Measurements from ENCODE around the gene PPIE.
"Not testable (repeated sequence)": the region's sequence is repeated elsewhere in the genome, so short reads cannot be mapped to it uniquely, and the experiment has no call there.

The PPIE gene

DNA sequence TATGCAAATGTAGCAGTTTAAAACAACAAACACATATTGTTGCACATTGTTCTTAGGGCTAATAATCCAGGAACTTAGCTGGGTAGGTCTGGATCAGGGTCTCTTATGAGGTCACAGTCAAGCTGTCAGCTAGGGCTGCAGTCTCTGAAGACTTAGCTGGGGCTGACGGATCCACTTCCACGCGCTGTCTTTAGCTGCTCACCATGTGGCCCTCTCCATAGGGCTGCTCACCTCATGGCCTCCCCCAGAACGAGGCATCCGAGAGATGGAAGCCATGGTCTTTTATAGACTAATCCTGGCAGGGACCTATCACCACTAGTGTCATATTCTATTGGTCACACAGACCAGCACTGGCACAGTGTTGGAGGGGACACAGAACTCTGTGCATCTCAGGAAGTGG lies 41.1 kb downstream of the PPIE start:
- no peak for DNase-seq

DNA sequence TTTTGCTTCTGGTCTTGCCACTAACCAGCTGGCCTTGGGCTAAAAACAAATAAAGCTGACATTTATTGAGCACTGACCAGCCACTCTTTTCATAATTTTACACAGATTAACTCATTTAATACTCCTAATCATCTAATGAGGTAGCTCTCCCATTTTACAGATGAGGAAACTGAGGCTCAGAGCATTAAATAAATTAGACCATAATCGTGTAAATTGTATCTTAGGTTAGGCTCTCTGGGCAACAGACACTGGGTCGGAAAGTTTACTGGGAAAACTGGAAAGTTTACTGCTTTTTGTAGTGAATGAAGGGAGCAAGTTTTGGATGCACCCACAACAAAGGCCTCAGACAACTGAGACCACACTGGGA lies 42.6 kb downstream of the PPIE start:
- DNase-seq = no peak

DNA sequence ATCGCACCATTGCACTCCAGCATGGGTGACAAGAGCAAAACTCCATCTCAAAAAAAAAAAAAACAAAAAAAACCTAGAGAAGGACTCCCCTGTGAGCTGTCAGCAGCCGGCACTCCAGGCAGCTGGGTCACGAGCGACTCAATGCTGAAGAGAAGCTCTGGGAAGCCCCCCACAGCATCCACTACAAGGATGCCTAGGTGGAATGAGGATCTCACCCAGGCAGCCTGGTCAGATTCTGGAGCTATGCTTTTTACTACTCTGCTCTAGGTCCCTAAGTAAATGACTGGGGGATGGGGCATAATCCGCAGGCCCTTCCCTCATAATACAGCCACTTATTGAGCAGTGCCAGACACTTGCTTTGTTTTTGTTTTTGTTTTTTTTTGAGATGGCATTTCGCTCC lies 43.4 kb downstream of the PPIE start:
- no peak for DNase-seq

DNA sequence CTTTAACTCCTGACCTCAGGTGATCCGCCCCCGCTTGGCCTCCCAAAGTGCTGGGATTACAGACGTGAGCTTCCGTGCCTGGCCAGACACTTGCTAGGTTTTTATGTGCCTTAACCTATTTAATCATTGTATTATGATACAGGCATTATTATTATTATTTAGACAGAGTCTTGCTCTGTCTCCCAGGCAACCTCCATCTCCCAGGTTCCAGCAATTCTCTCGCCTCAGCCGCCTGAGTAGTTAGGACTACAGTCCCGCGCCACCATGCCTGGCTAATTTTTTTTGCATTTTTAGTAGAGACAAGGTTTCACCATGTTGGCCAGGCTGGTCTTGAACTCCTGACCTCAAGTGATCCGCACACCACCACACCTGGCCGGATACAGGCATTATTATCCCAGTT lies 44.0 kb downstream of the PPIE start:
- not testable (repeated sequence) for DNase-seq

DNA sequence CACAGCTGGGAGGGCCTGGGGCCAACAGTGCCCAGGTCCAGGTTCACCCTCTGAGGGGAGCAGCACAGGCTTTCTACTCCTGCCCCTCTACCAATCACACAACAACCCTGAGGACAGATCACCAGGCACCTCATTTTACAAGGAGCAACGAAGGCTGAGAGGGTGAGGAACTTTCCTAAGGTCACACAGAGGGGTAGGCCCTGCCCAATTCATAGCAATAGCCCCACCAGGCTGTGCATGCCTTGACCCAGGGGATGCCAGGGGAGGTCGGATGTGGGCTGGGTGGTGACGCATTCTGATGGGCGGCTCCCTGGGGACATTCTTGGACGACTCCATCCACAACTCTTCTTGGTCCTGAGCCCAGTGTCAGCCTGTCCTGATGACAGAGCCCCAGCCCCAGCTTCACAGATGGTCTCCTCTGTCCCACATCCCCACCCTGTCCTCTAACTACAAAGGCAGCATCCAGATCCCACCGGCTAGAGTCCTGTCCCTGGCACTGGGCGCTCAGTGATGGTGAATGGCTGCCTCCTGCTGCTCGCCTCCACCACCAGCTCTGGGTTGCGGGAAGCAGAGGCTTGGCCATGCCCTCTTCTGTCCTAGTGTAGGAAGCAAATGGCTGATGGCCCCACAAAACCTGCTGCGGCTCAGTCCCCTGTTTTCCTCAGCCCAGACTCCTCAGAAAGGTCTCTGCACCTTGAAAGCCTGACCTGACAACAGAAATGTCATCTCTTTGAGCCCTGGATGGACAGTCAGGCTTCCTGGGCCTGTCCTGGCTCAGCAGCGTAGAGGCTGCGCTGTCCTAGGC lies 47.8 kb downstream of the PPIE start:
- DNase-seq = not testable (repeated sequence)

DNA sequence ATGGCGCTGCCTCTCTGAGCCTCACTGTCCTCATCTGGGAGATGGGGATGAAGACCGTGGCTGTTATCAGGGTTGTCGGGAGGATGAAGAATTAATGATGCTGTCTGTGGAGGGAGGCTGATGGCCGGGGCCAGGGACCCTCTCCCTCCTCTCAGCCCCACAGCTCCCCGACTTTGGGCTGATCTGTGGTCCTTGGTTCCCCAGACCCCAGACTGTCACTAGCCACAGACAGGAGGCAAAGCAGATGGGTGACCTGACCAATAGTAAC lies 48.4 kb downstream of the PPIE start:
- not testable (repeated sequence) for DNase-seq

DNA sequence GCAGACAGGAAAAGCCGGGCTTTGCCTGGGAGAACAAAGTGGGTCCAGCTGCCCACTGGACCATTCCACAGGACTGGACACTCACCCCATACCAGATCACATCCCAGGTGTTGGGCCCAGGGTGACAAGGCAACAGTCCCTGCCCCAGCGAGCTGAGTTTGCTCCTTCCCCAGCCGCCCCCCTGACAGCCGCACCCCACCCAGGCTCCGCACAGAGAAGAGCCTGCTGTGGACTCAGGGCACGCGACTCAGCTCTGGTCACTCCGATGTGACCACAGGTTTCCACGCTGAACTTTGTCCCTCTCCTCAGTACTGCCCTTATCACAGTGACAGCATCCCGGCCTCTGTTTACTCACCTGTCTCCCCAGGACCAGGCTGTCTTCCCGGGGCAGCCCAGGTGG lies 48.8 kb downstream of the PPIE start:
- no peak for DNase-seq

DNA sequence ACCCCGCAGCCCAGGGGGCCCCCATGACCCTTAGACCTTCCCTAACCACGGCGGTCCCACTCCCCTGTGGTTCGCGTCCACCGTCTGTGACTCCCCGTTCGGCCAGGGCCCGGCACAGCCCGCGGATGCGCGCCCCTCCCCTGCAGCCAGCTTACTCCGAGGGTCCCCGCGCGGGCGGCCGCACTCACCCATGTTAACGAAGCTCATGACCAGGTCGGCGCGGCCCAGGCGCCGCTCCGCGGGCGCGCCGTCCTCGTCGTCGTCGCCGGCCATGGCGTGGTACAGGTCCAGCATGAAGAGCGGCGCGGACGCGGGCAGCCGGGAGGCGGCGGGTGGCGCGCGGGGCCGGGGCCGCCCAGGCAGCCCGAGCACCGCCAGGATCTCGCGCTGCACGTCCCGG lies 49.3 kb downstream of the PPIE start:
- DNase-seq = not testable (repeated sequence)

DNA sequence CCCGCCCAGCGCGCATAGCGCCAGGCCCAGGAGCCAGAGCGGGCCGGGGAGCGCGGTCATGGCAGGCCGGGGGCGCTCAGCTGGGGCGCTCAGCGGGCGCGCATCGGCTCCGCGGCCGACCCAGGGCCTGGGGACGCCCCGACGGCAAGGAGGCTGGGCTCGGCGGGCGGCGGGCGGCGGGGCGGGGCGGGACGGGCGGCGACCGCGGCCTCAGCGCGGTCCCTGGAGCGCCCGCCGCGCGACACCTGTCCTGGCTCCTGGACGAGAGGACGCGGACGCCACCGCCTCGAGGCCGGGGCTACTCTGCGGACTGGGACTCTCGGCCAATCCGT lies 49.7 kb downstream of the PPIE start:
- DNase-seq = no peak

DNA sequence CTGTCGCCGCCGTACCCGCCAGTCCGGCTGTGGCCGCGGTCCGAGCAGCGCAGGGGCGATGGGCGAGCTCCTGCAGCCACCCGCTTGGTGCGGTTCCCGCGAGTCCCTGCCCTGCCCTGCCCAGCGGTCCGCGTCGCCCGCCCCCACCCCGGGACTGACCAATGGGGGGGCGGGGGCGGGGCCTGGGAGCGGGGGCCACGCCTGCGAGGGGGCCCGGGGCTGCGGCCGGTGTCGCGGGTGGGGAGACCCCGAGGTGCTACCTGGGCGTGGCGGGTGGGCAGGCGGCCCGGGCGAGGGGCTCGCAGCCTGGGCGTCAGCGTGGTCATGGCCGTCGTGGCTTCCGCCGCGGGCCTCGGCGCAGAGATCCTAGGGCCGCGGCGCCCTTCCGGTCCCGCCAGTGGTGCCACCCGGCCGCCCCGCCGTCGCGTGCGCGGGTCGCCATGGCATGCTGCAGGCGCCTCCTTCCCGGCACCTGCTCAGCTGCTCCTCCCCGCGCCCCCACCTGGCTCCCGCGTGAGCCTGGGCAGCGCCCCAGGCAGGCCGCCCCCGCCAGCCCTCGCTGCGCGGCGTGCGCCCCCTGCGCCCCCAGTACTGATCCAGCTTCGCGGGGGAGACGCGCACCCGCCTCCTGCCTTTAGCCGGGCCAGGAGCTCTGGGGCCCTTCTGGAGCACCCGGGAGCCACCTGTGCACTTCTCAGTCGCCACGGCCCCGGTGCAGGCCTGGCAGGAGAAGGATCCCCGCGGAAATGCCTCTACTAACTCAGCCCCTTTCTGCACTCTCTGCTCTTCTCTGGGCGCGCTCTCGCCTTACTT lies 50.3 kb downstream of the PPIE start, which contains the start of gene BMP8B:
Gene BMP8B, minus strand, starts transcription at position 108 of the 813 bp plus-strand sequence. CDS start 380 bp downstream, outside the sequence.
- peak; percentile 17 to 52 for DNase-seq

DNA sequence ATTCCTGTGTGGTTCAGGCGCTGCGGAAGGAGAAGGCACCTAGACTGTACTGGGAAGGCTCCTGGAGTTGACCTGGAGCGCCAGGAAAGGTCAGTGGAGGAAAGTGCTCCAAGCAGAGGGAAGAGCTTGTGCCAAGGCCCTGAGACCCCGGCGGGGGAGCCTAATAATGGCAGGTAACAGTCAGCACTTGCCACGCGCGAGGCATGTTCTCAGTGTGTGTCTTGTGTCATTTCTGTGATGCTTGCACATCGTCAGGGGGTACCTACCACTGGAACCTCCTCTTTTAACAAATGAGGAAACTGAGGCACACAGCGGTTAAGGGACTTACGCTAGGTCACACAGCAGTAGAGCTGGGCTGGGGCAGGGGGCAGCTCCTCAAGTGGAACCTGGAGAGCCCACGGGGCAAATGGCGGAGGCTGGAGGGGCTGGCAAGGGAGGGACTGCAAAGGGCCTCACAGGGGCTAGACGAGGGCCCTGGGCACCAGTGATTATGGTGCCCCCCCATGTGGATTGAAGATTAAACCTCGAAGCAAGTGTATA lies 51.0 kb downstream of the PPIE start:
- no peak for DNase-seq

DNA sequence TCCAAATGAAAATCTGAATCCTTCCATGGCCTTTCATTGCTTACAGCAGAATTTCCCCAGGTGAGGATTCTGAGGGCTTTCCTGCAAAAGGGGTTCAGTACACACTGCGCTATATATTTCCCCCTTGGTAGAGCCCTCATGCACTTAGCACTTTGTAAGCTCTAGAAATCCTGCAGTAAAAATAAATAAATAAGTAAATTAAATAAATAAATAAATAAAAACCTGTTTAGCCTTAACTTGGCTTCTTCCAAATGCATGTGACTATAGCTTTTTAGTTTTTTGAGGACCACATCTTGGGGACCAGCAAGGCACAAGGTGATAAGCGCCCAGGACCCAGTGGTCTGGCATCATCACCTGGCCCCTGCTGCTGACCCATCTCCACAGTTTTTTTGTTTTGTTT lies 53.2 kb downstream of the PPIE start:
- no peak for DNase-seq

DNA sequence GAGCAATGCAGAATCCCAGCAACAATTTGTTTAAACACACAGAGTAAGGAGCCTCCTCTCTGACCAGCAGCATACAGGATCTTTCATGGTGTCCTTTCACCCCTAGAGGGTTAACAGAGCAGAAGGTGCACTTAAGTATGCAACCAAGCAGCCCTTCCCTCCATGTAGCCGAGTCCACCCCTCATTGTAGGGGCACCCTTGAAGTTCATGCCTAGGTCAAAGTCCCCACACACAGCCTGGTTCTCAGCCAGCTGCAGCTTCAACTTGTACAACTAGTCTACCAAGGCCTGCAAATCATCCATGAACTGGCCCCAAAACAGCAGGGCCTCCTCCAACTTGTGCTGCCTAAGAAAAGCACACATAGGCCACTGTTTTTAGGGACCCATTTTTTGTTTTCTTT lies 57.0 kb downstream of the PPIE start:
- DNase-seq = no peak

DNA sequence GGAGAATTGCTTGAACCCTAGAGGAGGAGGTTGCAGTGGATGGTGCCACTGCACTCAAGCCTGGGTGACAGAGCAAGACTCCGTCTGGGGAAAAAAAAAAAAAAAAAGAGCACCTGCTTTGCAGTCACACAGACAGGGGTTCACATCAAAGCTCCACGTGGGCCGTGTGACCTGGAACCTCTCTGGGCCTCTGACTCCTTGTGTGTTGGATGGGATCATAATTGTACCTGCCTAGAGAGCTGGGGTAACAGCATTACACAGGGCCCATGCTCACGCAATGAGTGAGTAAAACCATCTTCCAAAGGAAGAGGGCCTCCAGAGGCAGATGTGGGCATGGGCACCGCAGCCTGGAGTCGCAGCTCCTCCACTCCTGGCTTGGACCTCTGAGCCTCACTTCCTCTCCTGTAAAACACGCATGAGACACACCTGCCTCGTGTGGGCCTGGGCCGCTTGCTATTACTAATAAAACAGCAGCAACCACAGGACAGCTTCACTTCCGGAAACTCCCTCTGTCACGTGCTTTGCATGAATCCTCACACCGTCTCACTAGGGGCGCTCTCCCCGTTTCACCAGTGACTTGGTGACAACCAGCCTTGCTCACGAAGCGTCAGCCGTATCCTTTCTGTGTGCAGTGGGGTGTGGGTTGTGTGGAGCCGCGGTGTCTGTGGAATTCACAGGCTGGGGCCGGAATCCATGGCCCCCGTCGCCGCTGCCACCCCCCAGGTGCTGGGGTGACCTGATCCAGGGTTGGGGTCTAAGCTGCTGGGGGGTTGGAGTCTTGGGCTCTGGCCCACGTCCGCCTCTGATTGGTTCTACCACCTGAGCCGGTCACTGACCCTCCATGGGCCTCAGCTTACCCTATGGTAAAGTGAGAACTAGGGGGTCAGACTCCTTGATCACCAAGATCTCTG lies 60.4 kb downstream of the PPIE start:
- DNase-seq = peak in 1 of 2 experiments; percentile 16

DNA sequence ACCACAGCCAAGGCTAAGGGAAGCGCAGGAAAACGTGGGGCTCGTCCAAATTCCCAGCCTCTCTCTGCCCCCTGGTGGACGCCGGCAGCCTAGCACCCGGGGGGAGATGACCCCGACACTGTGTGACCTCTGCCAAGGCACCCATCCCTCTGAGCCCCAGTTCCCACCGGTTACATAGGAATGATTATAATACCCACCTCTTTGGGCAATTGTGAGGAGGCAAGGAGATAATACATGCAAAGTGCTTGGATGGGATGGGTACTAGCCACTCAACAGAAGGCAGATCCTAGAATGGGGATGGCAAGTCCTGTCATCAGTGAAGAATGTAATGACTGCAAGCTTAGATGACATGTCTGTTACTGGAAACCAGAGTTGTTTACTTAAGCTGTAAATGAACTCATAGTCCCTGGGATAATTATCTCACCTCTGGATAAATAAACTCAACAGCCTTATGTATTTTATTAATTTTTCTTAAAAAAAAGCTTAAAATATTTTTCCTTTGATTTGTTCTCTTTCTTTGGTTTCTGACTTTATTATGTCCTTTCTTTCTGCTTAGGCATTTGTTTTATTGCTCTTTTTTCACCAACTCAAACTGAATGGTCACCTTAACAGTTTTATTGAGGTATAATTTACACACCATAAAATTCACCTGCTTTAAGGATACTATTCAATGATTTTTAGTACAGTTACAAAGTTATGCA lies 61.2 kb downstream of the PPIE start:
- DNase-seq = peak; percentile 31 to 70

DNA sequence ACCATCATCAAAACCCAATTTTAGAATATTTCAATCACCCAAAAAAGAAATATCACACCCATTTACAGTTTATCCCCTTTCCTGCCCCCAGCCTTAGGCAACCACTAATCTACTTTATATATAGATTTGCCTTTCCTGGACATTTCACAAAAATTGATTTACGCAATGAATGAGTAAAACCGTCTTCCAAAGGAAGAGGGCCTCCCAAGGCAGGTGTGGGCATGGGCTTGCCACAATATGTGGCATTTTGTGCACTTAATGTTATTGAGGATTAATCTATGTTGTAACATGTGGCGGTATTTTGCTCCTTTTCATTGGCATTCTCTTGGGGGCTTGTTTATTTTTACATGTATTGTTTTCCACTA lies 61.8 kb downstream of the PPIE start:
- DNase-seq = no peak

DNA sequence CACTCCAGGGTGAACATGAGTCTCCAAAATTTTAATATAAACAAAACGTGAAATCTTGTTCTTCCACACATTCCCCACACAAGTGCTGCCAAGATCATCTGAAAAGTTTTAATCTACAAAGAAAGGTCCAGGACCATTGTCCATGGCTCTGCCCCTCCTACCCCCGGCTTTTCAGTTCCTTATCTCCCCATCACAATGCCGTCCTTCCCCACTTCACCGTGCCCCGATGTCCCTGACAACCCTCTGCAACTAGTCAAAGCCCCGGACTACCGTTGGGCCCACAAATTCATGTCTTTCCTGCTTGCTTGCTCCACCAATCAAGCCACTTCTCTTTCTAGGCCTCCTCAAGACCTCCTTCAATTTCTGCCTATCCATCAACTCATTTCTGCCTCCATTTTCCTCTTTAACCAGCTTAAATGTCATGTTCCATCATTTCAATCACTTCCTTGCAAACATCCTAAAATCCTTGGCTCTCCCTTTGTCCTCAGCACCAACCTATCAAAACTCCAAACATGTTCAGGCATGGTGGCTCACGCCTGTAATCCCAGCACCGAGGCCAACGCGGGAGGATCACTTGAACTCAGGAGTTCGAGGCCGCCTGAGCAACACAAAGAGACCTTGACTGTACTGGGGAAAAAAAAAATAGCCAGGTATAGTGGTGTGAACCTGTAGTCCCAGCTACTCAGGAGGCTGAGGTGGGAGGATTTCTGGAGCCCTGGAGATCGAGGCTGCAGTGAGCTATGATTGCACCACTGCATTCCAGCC lies 64.0 kb downstream of the PPIE start:
- no peak for DNase-seq

DNA sequence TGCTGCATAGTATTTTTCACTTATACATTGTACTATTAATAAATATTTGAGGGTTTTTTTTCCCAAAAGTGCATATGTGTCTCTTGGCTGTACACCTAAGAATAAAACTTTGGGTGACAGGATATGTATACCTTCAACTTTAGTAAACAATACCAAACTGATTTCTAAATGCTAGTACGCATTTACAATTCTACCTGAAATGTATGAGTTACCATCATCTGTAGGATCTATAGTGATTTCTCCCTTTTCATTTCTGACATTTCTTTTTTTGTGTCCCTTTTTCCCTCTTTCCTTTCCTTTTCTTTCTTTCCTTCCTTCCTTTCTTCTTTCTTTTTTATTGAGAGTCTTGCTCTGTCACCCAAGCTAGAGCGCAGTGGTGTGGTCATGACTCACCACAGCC lies 66.7 kb downstream of the PPIE start:
- no peak for DNase-seq

DNA sequence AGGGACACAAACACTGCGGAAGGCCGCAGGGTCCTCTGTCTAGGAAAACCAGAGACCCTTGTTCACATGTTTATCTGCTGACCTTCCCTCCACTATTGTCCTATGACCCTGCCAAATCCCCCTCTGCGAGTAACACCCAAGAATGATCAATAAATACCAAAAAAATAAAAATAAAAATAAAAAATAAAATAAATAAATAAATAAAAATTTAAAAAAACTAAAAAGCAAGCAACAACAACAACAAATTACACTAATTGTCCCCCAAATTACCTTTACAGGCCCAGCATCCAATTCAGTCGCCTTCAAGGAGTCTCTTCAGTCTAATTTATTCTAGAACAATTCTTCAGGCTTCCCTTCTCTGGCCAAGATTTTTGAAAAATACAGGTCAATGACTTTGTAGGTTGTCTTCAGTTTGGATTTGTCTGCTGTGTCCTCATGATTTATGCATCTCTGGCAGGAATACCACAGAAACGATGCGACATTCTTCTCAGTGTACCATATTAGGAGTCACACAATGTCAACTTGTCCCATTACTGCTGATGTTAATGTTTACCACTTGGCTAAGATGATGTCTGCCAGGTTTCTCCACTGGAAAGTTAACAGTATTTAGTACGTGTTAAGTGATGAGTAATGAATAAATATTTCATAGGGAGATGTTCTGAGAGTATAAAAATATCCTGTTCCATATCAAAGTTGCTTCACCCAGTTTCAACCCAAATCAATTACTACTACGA lies 70.3 kb downstream of the PPIE start:
- no peak for DNase-seq

DNA sequence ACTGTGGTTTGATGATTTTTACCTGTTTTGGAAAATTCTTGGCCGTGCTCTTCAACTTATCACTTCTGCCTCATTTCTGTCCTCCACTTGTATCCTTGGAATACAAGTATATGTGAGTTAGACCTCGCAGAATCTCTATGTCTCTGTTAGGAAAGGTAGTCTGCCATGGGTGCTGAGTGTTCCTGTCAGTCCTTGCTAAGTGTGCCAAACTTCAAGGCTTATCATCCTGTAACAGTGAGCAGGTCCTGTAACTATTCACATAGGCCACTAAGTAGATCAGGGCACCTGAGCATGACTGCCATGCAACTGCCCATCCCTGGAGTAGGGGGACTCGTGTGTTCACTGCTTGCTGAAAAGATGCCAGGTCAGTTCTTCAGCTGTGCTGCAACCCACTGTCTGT lies 74.2 kb downstream of the PPIE start:
- no peak for DNase-seq

Data from SW 1271 (cell line).